ENCODE measurements around the gene SLFNL1. TPM values are rescaled to one million over a fixed set of nuclear protein-coding genes. Genes with fewer than 3 reads are reported as not detected.

The SLFNL1 gene
- total and polyA plus RNA-seq, 4 donors = 0.02 to 0.68 (median 0.38) TPM

GRCh38 chr1:41010345-41010744 is 11.2 kb downstream of the SLFNL1 start:
- H3K27ac ChIP-seq (ENCODE audit: low read depth in 1 of 2, low read length in 2 of 2) = no peak overlapping the region
- peaks cover 16 to 94% (median 73%) of the 10 kb centered on the region in 4 donors for H3K36me3 ChIP-seq (ENCODE audit: control insufficient read depth in 4 of 4, insufficient read depth in 3 of 4, low read depth in 1 of 4, low read length in 3 of 4)
- TF ChIP-seq HNF4A (conservative IDR thresholded peaks at IDR 0.05) (no peak), HNF4G (IDR thresholded peaks at IDR 0.05) (no peak), EGR1 (IDR thresholded peaks at IDR 0.05; ENCODE audit: low read depth in 2 of 2) (no peak), FOXA2 (IDR thresholded peaks at IDR 0.05) (no peak), JUND (IDR thresholded peaks at IDR 0.05) (no peak), RAD21 (IDR thresholded peaks at IDR 0.05) (no peak), FOXA1 (IDR thresholded peaks at IDR 0.05) (no peak), GABPA (IDR thresholded peaks at IDR 0.05 in 1 of 2, conservative IDR thresholded peaks at IDR 0.05 in 1 of 2) (no peak), TAF1 (conservative IDR thresholded peaks at IDR 0.05) (no peak)
- TF ChIP-seq, protein P1, sequence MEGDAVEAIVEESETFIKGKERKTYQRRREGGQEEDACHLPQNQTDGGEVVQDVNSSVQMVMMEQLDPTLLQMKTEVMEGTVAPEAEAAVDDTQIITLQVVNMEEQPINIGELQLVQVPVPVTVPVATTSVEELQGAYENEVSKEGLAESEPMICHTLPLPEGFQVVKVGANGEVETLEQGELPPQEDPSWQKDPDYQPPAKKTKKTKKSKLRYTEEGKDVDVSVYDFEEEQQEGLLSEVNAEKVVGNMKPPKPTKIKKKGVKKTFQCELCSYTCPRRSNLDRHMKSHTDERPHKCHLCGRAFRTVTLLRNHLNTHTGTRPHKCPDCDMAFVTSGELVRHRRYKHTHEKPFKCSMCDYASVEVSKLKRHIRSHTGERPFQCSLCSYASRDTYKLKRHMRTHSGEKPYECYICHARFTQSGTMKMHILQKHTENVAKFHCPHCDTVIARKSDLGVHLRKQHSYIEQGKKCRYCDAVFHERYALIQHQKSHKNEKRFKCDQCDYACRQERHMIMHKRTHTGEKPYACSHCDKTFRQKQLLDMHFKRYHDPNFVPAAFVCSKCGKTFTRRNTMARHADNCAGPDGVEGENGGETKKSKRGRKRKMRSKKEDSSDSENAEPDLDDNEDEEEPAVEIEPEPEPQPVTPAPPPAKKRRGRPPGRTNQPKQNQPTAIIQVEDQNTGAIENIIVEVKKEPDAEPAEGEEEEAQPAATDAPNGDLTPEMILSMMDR (IDR thresholded peaks at IDR 0.05; ENCODE audit: low read depth, low read length, missing input control) = no peak
- TF ChIP-seq, protein P2, sequence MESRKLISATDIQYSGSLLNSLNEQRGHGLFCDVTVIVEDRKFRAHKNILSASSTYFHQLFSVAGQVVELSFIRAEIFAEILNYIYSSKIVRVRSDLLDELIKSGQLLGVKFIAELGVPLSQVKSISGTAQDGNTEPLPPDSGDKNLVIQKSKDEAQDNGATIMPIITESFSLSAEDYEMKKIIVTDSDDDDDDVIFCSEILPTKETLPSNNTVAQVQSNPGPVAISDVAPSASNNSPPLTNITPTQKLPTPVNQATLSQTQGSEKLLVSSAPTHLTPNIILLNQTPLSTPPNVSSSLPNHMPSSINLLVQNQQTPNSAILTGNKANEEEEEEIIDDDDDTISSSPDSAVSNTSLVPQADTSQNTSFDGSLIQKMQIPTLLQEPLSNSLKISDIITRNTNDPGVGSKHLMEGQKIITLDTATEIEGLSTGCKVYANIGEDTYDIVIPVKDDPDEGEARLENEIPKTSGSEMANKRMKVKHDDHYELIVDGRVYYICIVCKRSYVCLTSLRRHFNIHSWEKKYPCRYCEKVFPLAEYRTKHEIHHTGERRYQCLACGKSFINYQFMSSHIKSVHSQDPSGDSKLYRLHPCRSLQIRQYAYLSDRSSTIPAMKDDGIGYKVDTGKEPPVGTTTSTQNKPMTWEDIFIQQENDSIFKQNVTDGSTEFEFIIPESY (IDR thresholded peaks at IDR 0.05) = no peak
- TF ChIP-seq, protein P3, sequence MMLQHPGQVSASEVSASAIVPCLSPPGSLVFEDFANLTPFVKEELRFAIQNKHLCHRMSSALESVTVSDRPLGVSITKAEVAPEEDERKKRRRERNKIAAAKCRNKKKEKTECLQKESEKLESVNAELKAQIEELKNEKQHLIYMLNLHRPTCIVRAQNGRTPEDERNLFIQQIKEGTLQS (IDR thresholded peaks at IDR 0.05) = no peak
- H3K27me3 ChIP-seq (ENCODE audit: control insufficient read depth in 4 of 4, insufficient read depth in 4 of 4, low read length in 3 of 4) = no peaks in the 10 kb centered on the region
- H3K9me3 ChIP-seq (ENCODE audit: control insufficient read depth in 4 of 4, low read length in 3 of 4) = no peaks in the 10 kb centered on the region
- WGBS = 90% methylated on average over 1 of the region's 1 CpG
- DNase-seq (ENCODE audit: low spot score) = no peak
- no peak overlapping the region for H3K9ac ChIP-seq (ENCODE audit: low read depth in 1 of 2, low read length in 2 of 2)
- no peak overlapping the region for H3K4me3 ChIP-seq (ENCODE audit: low read depth in 1 of 3, low read length in 3 of 3)
- no peaks in the 10 kb centered on the region for H3K4me1 ChIP-seq (ENCODE audit: control insufficient read depth in 4 of 4, insufficient read depth in 4 of 4, low read length in 3 of 4)

- peaks cover 16 to 91% (median 73%) of the 10 kb centered on the region in 4 donors for H3K36me3 ChIP-seq (ENCODE audit: control insufficient read depth in 4 of 4, insufficient read depth in 3 of 4, low read depth in 1 of 4, low read length in 3 of 4)
- TF ChIP-seq GABPA (IDR thresholded peaks at IDR 0.05 in 1 of 2, conservative IDR thresholded peaks at IDR 0.05 in 1 of 2) = no peak
- no peak for TF ChIP-seq REST (IDR thresholded peaks at IDR 0.05)
- no peak for TF ChIP-seq YY1 (IDR thresholded peaks at IDR 0.05)
- no peak for TF ChIP-seq NR2F2 (IDR thresholded peaks at IDR 0.05)
- TF ChIP-seq TAF1 (conservative IDR thresholded peaks at IDR 0.05) = no peak
- H3K9ac ChIP-seq (ENCODE audit: low read depth in 1 of 2, low read length in 2 of 2) = no peak overlapping the region
- no peaks in the 10 kb centered on the region for H3K4me1 ChIP-seq (ENCODE audit: control insufficient read depth in 4 of 4, insufficient read depth in 4 of 4, low read length in 3 of 4)
- DNase-seq (ENCODE audit: low spot score) = no peak
- 96% methylated on average over 8 of the region's 8 CpGs for WGBS
- H3K27ac ChIP-seq (ENCODE audit: low read depth in 1 of 2, low read length in 2 of 2) = no peak overlapping the region
- no peak overlapping the region for H3K4me3 ChIP-seq (ENCODE audit: low read depth in 1 of 3, low read length in 3 of 3)
- no peaks in the 10 kb centered on the region for H3K9me3 ChIP-seq (ENCODE audit: control insufficient read depth in 4 of 4, low read length in 3 of 4)
- no peaks in the 10 kb centered on the region for H3K27me3 ChIP-seq (ENCODE audit: control insufficient read depth in 4 of 4, insufficient read depth in 4 of 4, low read length in 3 of 4)
These were observed 12.1 kb downstream of the SLFNL1 start for GRCh38 chr1:41009466-41009865.
